Testis (tissue), 3 donors: ENCODE data around the gene ALG10B. TPM values are rescaled to one million over a fixed set of nuclear protein-coding genes. Genes with fewer than 3 reads are reported as not detected.
"Not testable (repeated sequence)": the region's sequence is repeated elsewhere in the genome, so short reads cannot be mapped to it uniquely, and the experiment has no call there.

Source experiments
- DNase-seq: peaks from one replicate; pipeline ENCODE4 v3.0.0-alpha.2; 2019
- H3K27ac ChIP-seq, 2 donors: fragments of 200-600 bp; sonication (generic); one replicate each; pipeline ENCODE4 v1.5.1; 2019
- H3K27me3 ChIP-seq: fragments of 200-600 bp; sonication (generic); one replicate; pipeline ENCODE4 v1.5.1; 2019
- H3K36me3 ChIP-seq: fragments of 200-600 bp; sonication (generic); one replicate; pipeline ENCODE4 v1.5.1; 2017; ENCODE audit warnings: low read depth; ENCODE audit errors: missing control alignments
- H3K4me1 ChIP-seq: fragments of 200-600 bp; sonication (generic); one replicate; pipeline ENCODE4 v1.5.1; 2019
- H3K4me3 ChIP-seq, 2 donors: fragments of 200-600 bp; sonication (generic); one replicate each; pipeline ENCODE4 v1.5.1; 2017 to 2019
- H3K9me3 ChIP-seq: fragments of 200-600 bp; sonication (generic); one replicate; pipeline ENCODE4 v1.5.1; 2017
- CTCF ChIP-seq, 3 experiments: fragments of 450-650 bp in 2 of 3; fragments of 200-600 bp in 1 of 3; sonication (generic) in 1 of 3; IDR thresholded peaks; one replicate each; pipeline ENCODE4 v1.5.1; 2016 to 2019; ENCODE audit warnings: antibody characterized with exemption in 3 of 3, mild to moderate bottlenecking in 2 of 3, moderate library complexity in 1 of 3
- POLR2A ChIP-seq: fragments of 450-650 bp; IDR thresholded peaks from one replicate; pipeline ENCODE4 v1.6.1; 2017; ENCODE audit warnings: antibody characterized with exemption, mild to moderate bottlenecking, moderate library complexity
- WGBS, 2 donors: methylation state at CpG; one replicate each; pipeline ENCODE4 v1.1.5; 2018; 5-methylcytosine and 5-hydroxymethylcytosine counted together
- intact Hi-C: fragments of 100-400 bp; cut with DNase I; formaldehyde crosslinking; loops from one replicate; pipeline ENCODE4 v1.15.1; 2023; ENCODE audit warnings: low total_unique reads
- polyA plus RNA-seq: library from polyadenylated mRNA; stranded (reverse); fragments of 350-450 nt; fragmentation: Illumina TruSeq; extraction: RNeasy Lipid Tissue Mini Kit (QIAGEN cat#74804); gene quantifications from one replicate; pipeline ENCODE4 v1.2.3, GENCODE V29; 2014; ENCODE audit warnings: low read depth, low replicate concordance; ENCODE audit not compliant: insufficient read depth
- total RNA-seq, 2 donors: library from RNA; depleted of rRNA; stranded (reverse); fragments of >200 nt; gene quantifications; one replicate each; pipeline ENCODE4 v1.2.3, GENCODE V29; 2016

The ALG10B gene
- total and polyA plus RNA-seq, 3 donors from 2014 or later = 6.5 to 9.4 (median 7.4) TPM

- no peak for DNase-seq
- Histone ChIP-seq H3K36me3 (no peaks in the 10 kb centered on the region), H3K4me3 (no peak overlapping the region), H3K9me3 (no peaks in the 10 kb centered on the region), H3K4me1 (no peaks in the 10 kb centered on the region), H3K27me3 (no peaks in the 10 kb centered on the region), H3K27ac (no peak overlapping the region)
- intact Hi-C loops = no loop called here
- WGBS, 2 donors = 82 to 91% methylated on average over 3 of the region's 3 CpGs
- TF ChIP-seq CTCF (IDR thresholded peaks at IDR 0.05) (no peak), POLR2A (no peak)
These were observed 10.8 kb downstream of the ALG10B start for GRCh38 chr12:38327356-38327755.

GRCh38 chr12:38328306-38328895 is 11.8 kb downstream of the ALG10B start:
- no peaks in the 10 kb centered on the region for H3K9me3 ChIP-seq
- TF ChIP-seq CTCF (IDR thresholded peaks at IDR 0.05) (peak; percentile 33 to 73 (median 52)), POLR2A (no peak)
- no peak for DNase-seq
- no peak overlapping the region for H3K4me3 ChIP-seq
- no peak overlapping the region for H3K27ac ChIP-seq
- no peaks in the 10 kb centered on the region for H3K27me3 ChIP-seq
- intact Hi-C loops = no loop called here
- H3K4me1 ChIP-seq = no peaks in the 10 kb centered on the region
- no peaks in the 10 kb centered on the region for H3K36me3 ChIP-seq
- 34 to 40% methylated on average over 6 of the region's 6 CpGs for WGBS, 2 donors

GRCh38 chr12:38330414-38330813 is 13.8 kb downstream of the ALG10B start:
- DNase-seq, H3K36me3 ChIP-seq, intact Hi-C loops, H3K27ac ChIP-seq, H3K4me3 ChIP-seq, H3K9me3 ChIP-seq, H3K27me3 ChIP-seq, H3K4me1 ChIP-seq: not testable (repeated sequence)
- WGBS, 2 donors = 64 to 89% methylated on average over 12 to 18 of the region's 30 CpGs

GRCh38 chr12:38332814-38333213 is 16.2 kb downstream of the ALG10B start:
- TF ChIP-seq CTCF (IDR thresholded peaks at IDR 0.05) (no peak), POLR2A (no peak)
- no peak for DNase-seq
- Histone ChIP-seq H3K27ac (no peak overlapping the region), H3K27me3 (no peaks in the 10 kb centered on the region), H3K4me1 (no peaks in the 10 kb centered on the region), H3K4me3 (no peak overlapping the region), H3K9me3 (no peaks in the 10 kb centered on the region), H3K36me3 (no peaks in the 10 kb centered on the region)
- WGBS, 2 donors = 85 to 100% methylated on average over 1 of the region's 1 CpG
- intact Hi-C loops = no loop called here

GRCh38 chr12:38342444-38342843 is 25.9 kb downstream of the ALG10B start:
- no peaks in the 10 kb centered on the region for H3K4me1 ChIP-seq
- DNase-seq = no peak
- H3K4me3 ChIP-seq = no peak overlapping the region
- H3K27me3 ChIP-seq = no peaks in the 10 kb centered on the region
- WGBS, 2 donors = 64% methylated on average over 3 of the region's 3 CpGs
- H3K27ac ChIP-seq = no peak overlapping the region
- intact Hi-C loops = no loop called here
- H3K9me3 ChIP-seq = no peaks in the 10 kb centered on the region
- TF ChIP-seq POLR2A (no peak), CTCF (IDR thresholded peaks at IDR 0.05) (no peak)
- no peaks in the 10 kb centered on the region for H3K36me3 ChIP-seq

- H3K36me3 ChIP-seq, intact Hi-C loops, DNase-seq, H3K27me3 ChIP-seq, H3K4me1 ChIP-seq, H3K4me3 ChIP-seq, H3K9me3 ChIP-seq, H3K27ac ChIP-seq: not testable (repeated sequence)
- 69 to 77% methylated on average over 4 of the region's 4 CpGs for WGBS, 2 donors
These were observed 26.7 kb downstream of the ALG10B start for GRCh38 chr12:38343256-38343655.

GRCh38 chr12:38343916-38344315 is 27.3 kb downstream of the ALG10B start:
- H3K9me3 ChIP-seq, H3K36me3 ChIP-seq, H3K4me3 ChIP-seq, H3K4me1 ChIP-seq, H3K27ac ChIP-seq, DNase-seq, H3K27me3 ChIP-seq, intact Hi-C loops: not testable (repeated sequence)
- WGBS, 2 donors = 80 to 100% methylated on average over 1 of the region's 1 CpG
